Measurements from ENCODE around the gene KCNG3.
"Not testable (repeated sequence)": the region's sequence is repeated elsewhere in the genome, so short reads cannot be mapped to it uniquely, and the experiment has no call there.

The KCNG3 gene

GRCh38 chr2:42393320-42393719 is 100.5 kb downstream of the KCNG3 start:
- H3K4me3 ChIP-seq; in situ Hi-C loops (cut with MboI; ENCODE audit: low sequenced_read_pairs): not testable (repeated sequence)

GRCh38 chr2:42392191-42392590 is 101.6 kb downstream of the KCNG3 start:
- in situ Hi-C loops (cut with MboI; ENCODE audit: low sequenced_read_pairs): no loop called here
- H3K4me1 ChIP-seq: no peaks in the 10 kb centered on the region
- H3K9me3 ChIP-seq: no peaks in the 10 kb centered on the region

More at GRCh38 chr2:42393320-42393719, 100.5 kb downstream of the KCNG3 start:
- H3K9me3 ChIP-seq; H3K4me1 ChIP-seq; H3K36me3 ChIP-seq (replicated peaks); H3K27me3 ChIP-seq (ENCODE audit: low read depth); DNase-seq (ENCODE audit: low spot score in 2 of 2): not testable (repeated sequence)

More at GRCh38 chr2:42392191-42392590, 101.6 kb downstream of the KCNG3 start:
- no peaks in the 10 kb centered on the region for H3K36me3 ChIP-seq (replicated peaks)
- H3K27me3 ChIP-seq (ENCODE audit: low read depth): no peaks in the 10 kb centered on the region
- no peak for DNase-seq (ENCODE audit: low spot score in 2 of 2)
- H3K4me3 ChIP-seq: no peak overlapping the region
